Tibial nerve (tissue), 4 donors: ENCODE results near the gene HEG1. TPM values are rescaled to one million over a fixed set of nuclear protein-coding genes. Genes with fewer than 3 reads are reported as not detected.

ENCODE experiments used
- DNase-seq, 2 donors: peaks; one replicate each; pipeline ENCODE4 v3.0.0-alpha.2; 2019; ENCODE audit warnings: low spot score in 2 of 2
- H3K27ac ChIP-seq, 4 donors: fragments of 200-600 bp; sonication (generic) in 3 of 4; one replicate each; pipeline ENCODE4 v1.5.1; 2017 to 2019; ENCODE audit warnings: mild to moderate bottlenecking in 1 of 4
- H3K27me3 ChIP-seq, 2 donors: fragments of 200-600 bp; sonication (generic) in 1 of 2; one replicate each; pipeline versions ENCODE4 v1.5.1 to v1.6.0; 2017 to 2019
- H3K36me3 ChIP-seq, 3 donors: fragments of 200-600 bp; sonication (generic); one replicate each; pipeline ENCODE4 v1.5.1; 2018 to 2019
- H3K4me1 ChIP-seq, 4 donors: fragments of 200-600 bp; sonication (generic) in 3 of 4; one replicate each; pipeline ENCODE4 v1.5.1; 2017 to 2019
- H3K4me3 ChIP-seq, 4 donors: fragments of 200-600 bp; sonication (generic) in 3 of 4; one replicate each; pipeline ENCODE4 v1.5.1; 2017 to 2019; ENCODE audit warnings: mild to moderate bottlenecking in 1 of 4, moderate library complexity in 1 of 4
- H3K9me3 ChIP-seq, 4 donors: fragments of 200-600 bp; sonication (generic) in 3 of 4; one replicate each; pipeline ENCODE4 v1.5.1; 2017 to 2019
- EP300 ChIP-seq, 2 donors: sonication (generic); formaldehyde crosslinking; IDR thresholded peaks; one replicate each; pipeline ENCODE4 v1.6.1; 2017; ENCODE audit warnings: antibody characterized with exemption in 2 of 2, mild to moderate bottlenecking in 1 of 2
- POLR2A ChIP-seq, 2 donors: fragments of 450-650 bp; IDR thresholded peaks; one replicate each; pipeline ENCODE4 v1.6.1; 2017; ENCODE audit warnings: antibody characterized with exemption in 2 of 2, mild to moderate bottlenecking in 2 of 2, moderate library complexity in 2 of 2
- WGBS, 2 donors: methylation state at CpG; one replicate each; pipeline ENCODE4 v1.1.5; 2018; 5-methylcytosine and 5-hydroxymethylcytosine counted together
- total RNA-seq, 4 donors: library from RNA; depleted of rRNA; stranded (reverse); fragments of >200 nt; gene quantifications; one replicate each; pipeline ENCODE4 v1.1.0, GENCODE V29; 2016
- TF ChIP-seq, protein P1 (sequence below), 5 experiments: fragments of 200-600 bp in 3 of 5; fragments of 450-650 bp in 2 of 5; sonication (generic) in 3 of 5; IDR thresholded peaks; one replicate each; pipeline ENCODE4 v1.5.1; 2016 to 2019; ENCODE audit warnings: antibody characterized with exemption in 5 of 5, mild to moderate bottlenecking in 3 of 5, moderate library complexity in 2 of 5

HEG1 gene
- total RNA-seq, 4 donors from 2014 or later = 26.8 to 59.1 (median 42.5) TPM

DNA sequence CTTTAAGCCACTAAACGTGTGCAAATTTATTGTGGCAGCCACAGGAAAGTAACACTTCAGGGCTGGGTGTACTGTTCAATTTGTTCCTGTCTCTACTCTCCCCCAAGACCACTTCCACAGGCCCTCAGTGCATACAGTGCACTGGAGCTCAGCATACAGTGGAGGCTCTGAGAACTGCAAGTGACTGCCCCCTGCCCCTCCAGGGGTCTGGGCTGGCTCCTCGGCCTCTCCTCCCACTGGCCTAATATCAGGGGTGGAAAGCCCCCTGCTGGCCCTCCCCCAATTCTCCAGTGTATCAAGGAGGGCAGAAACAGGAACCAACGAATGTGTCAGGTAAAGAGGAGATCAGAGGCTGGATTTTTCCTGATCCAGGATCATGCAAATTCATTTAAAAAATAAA is 19.9 kb upstream of the HEG1 start:
- no peak overlapping the region for H3K27ac ChIP-seq
- whole genome bisulfite sequencing, 2 donors = 52 to 69% methylated on average over 3 of the region's 3 CpGs
- H3K9me3 ChIP-seq = no peaks in the 10 kb centered on the region
- no peak for DNase-seq
- H3K4me1 ChIP-seq = no peaks in the 10 kb centered on the region
- TF ChIP-seq POLR2A (IDR thresholded peaks at IDR 0.05) (no peak), EP300 (IDR thresholded peaks at IDR 0.05) (no peak)
- TF ChIP-seq, protein P1, sequence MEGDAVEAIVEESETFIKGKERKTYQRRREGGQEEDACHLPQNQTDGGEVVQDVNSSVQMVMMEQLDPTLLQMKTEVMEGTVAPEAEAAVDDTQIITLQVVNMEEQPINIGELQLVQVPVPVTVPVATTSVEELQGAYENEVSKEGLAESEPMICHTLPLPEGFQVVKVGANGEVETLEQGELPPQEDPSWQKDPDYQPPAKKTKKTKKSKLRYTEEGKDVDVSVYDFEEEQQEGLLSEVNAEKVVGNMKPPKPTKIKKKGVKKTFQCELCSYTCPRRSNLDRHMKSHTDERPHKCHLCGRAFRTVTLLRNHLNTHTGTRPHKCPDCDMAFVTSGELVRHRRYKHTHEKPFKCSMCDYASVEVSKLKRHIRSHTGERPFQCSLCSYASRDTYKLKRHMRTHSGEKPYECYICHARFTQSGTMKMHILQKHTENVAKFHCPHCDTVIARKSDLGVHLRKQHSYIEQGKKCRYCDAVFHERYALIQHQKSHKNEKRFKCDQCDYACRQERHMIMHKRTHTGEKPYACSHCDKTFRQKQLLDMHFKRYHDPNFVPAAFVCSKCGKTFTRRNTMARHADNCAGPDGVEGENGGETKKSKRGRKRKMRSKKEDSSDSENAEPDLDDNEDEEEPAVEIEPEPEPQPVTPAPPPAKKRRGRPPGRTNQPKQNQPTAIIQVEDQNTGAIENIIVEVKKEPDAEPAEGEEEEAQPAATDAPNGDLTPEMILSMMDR (IDR thresholded peaks at IDR 0.05) = no peak
- H3K27me3 ChIP-seq = no peaks in the 10 kb centered on the region
- no peak overlapping the region for H3K4me3 ChIP-seq
- H3K36me3 ChIP-seq = no peaks in the 10 kb centered on the region

DNA sequence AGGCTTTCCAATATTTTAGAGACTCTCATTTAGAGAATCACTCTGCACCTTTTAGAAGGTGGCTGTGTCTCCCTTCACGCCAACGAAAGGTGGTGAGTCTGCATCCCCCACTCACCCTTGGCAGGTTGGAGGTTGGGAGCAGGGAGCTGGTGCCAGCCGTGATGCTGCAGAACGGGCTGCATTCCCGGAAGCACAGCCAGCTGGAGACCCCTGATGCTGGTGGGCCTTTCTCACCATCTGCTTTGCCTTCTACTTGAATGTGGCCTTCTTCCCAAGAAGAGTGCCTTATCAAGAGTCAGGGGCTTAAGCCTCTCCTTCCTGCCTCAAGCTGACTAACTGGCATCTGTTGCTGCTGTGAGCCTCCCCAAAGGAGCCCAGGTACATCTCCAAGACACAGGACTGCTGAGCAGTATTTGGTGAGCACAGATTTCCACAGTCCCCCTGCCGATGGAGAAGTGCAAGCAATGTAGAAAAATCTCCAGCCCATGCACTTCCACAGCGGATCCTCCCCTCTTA is 17.7 kb upstream of the HEG1 start:
- no peak for DNase-seq
- no peaks in the 10 kb centered on the region for H3K9me3 ChIP-seq
- 78 to 84% methylated on average over 7 of the region's 7 CpGs for WGBS, 2 donors
- TF ChIP-seq, protein P1 (IDR thresholded peaks at IDR 0.05) = no peak
- TF ChIP-seq EP300 (IDR thresholded peaks at IDR 0.05) (no peak), POLR2A (IDR thresholded peaks at IDR 0.05) (no peak)
- no peaks in the 10 kb centered on the region for H3K27me3 ChIP-seq
- H3K4me3 ChIP-seq = no peak overlapping the region
- no peaks in the 10 kb centered on the region for H3K4me1 ChIP-seq
- H3K36me3 ChIP-seq = no peaks in the 10 kb centered on the region
- no peak overlapping the region for H3K27ac ChIP-seq

DNA sequence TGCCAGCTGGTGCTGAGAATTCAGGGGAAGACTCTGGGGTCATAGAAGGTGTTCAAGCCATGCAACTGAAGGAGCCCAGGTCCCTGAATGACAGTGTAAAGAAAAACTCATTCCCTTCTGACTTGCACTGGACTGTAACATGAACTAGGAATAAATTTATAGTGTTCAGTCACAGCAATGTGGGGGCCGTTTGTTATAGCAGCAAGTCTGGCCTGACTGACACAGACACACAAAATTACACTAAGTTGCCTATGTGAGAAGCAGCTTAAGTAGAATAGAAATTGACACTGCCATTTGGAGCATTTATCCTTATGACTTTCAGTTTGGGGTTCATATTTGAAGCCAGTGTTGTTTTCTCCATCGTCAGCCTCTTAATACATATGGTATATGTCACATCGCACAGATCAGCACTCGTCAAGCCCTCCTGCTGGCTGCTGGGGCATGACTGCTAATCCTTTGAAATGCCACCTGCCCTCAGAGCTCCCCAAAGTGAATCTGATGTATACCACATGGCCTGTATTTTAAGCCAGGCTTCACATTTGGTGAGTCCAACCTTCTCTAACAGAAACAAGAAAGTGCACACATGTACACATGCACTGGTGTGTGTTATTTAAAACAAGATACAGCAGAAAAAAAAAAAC is 17.1 kb upstream of the HEG1 start:
- no peak overlapping the region for H3K4me3 ChIP-seq
- no peaks in the 10 kb centered on the region for H3K9me3 ChIP-seq
- TF ChIP-seq, protein P1 (IDR thresholded peaks at IDR 0.05) = no peak
- TF ChIP-seq EP300 (IDR thresholded peaks at IDR 0.05) (no peak), POLR2A (IDR thresholded peaks at IDR 0.05) (no peak)
- H3K27me3 ChIP-seq = no peaks in the 10 kb centered on the region
- 83 to 95% methylated on average over 4 of the region's 4 CpGs for WGBS, 2 donors
- no peak overlapping the region for H3K27ac ChIP-seq
- no peaks in the 10 kb centered on the region for H3K4me1 ChIP-seq
- H3K36me3 ChIP-seq = no peaks in the 10 kb centered on the region
- no peak for DNase-seq

GRCh38 chr3:125072301-125072700 is 16.5 kb upstream of the HEG1 start:
- no peak overlapping the region for H3K27ac ChIP-seq
- TF ChIP-seq EP300 (IDR thresholded peaks at IDR 0.05) = no peak
- TF ChIP-seq, protein P1 (IDR thresholded peaks at IDR 0.05) = no peak
- no peak for TF ChIP-seq POLR2A (IDR thresholded peaks at IDR 0.05)
- no peak overlapping the region for H3K4me3 ChIP-seq
- no peaks in the 10 kb centered on the region for H3K9me3 ChIP-seq
- H3K27me3 ChIP-seq = no peaks in the 10 kb centered on the region
- H3K36me3 ChIP-seq = no peaks in the 10 kb centered on the region
- no peak for DNase-seq
- H3K4me1 ChIP-seq = no peaks in the 10 kb centered on the region

DNA sequence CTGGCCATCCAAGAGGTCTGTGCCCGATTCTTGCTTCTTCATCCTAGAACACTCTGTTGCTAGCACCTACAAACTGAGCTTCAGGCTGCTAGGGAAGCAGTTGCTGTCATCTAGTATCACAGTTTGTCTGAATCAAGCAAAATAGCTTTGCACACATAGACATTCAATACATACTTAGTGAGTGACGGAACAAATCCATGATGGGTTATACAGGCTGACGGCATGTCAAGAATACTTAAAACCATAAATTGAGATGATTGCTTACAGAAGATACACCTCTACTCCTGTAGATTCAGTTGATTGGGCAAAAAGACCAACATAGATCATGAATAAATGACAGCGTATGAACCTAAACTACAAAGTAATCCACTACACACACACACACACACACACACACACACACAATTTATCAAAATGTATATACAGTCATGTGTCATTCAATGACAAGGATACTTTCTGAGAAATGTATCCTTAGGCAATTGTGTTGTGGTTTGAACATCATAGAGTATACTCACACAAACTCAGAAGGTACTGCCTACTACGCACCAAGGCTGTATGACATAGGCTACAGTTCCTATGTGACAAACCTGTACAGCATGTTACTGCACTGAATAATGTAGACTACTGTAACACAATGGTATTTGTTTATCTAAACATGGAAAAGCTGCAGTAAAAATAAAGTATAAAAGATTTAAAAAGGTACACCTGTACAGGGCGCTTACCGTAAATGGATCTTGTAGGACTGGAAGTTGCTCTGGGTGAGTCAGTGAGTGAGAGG is 14.4 kb upstream of the HEG1 start:
- H3K4me1 ChIP-seq = no peaks in the 10 kb centered on the region
- TF ChIP-seq POLR2A (IDR thresholded peaks at IDR 0.05) (no peak), EP300 (IDR thresholded peaks at IDR 0.05) (no peak)
- TF ChIP-seq, protein P1 (IDR thresholded peaks at IDR 0.05) = no peak
- no peak overlapping the region for H3K4me3 ChIP-seq
- 98% methylated on average over 7 of the region's 7 CpGs for WGBS, 2 donors
- no peaks in the 10 kb centered on the region for H3K9me3 ChIP-seq
- H3K27ac ChIP-seq = no peak overlapping the region
- no peaks in the 10 kb centered on the region for H3K27me3 ChIP-seq
- H3K36me3 ChIP-seq = no peaks in the 10 kb centered on the region
- DNase-seq = no peak
